IPS-18a (cell line): ENCODE data around the gene ESM1.

Experiments used
- H3K27ac ChIP-seq: one replicate; pipeline ENCODE4 v1.5.1; 2013; ENCODE audit warnings: low read length
- H3K27me3 ChIP-seq: one replicate; pipeline ENCODE4 v1.6.1; 2013; ENCODE audit warnings: mild to moderate bottlenecking, low read length; ENCODE audit not compliant: control insufficient read depth, insufficient read depth
- H3K36me3 ChIP-seq: one replicate; pipeline ENCODE4 v1.6.1; 2013; ENCODE audit warnings: low read depth, low read length; ENCODE audit not compliant: control insufficient read depth
- H3K4me1 ChIP-seq: one replicate; pipeline ENCODE4 v1.6.1; 2013; ENCODE audit warnings: low read depth, low read length; ENCODE audit not compliant: control insufficient read depth
- H3K4me3 ChIP-seq: one replicate; pipeline ENCODE4 v1.5.1; 2013; ENCODE audit warnings: low read length
- H3K9ac ChIP-seq: one replicate; pipeline ENCODE4 v1.6.1; 2013; ENCODE audit warnings: mild to moderate bottlenecking, low read length, moderate library complexity
- H3K9me3 ChIP-seq: one replicate; pipeline ENCODE4 v1.6.1; 2013; ENCODE audit warnings: low read depth, low read length; ENCODE audit not compliant: control insufficient read depth

The ESM1 gene

DNA sequence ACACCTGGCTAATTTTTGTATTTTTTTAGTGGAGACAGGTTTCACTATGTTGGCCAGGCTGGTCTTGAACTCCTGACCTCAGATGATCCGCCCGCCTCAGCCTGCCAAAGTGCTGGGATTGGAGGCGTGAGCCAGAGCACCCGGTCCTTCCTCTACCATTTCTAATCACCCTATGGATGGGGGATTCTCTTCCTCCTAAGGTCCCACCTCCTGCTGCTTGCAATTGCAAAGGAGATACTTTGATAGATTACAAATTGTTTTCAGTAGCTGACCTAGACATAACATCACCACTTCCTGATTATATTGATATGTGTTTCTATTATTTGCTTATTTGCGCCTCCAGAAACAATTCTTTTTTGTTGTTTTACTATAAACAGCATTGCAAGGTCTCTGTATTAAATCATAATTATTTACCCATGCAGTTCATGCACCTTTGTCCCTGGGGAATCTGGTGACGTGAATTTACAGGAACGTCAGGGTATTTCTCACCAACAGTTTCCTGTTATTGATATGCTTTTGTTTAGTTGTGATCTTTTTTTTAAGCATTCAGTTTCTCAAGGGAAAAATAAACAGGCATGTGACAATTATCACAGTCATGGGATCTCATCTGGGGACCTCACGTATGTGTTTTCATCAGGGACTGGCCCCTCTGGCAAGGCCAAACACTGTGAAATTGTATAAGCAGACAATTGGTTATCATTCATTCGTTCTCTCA is 43.2 kb downstream of the ESM1 start:
- Histone ChIP-seq H3K27ac (no peak overlapping the region), H3K4me3 (no peak overlapping the region), H3K9ac (no peak overlapping the region), H3K4me1 (peaks cover 4% of the 10 kb centered on the region), H3K27me3 (no peaks in the 10 kb centered on the region), H3K9me3 (no peaks in the 10 kb centered on the region), H3K36me3 (no peaks in the 10 kb centered on the region)

DNA sequence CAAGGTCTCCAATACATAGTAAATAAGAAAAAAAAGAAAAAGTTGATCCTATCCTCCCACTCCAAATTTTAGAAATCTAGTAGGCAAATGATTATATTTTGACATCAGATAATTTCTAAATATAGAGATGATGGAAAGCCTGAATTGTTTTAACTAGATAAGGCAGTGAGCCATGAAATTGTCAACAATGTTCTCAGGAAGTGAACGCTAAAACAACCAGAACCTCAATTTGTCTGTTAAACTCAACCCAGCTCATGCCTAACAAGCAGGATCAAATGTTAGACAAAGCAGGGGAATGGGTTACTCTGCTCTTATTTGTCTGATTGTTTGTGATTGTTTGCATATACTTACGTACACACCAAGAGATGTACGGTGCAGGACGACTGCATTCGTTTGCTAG is 49.2 kb downstream of the ESM1 start:
- no peak overlapping the region for H3K4me3 ChIP-seq
- no peaks in the 10 kb centered on the region for H3K36me3 ChIP-seq
- peaks cover 3% of the 10 kb centered on the region for H3K4me1 ChIP-seq
- no peak overlapping the region for H3K27ac ChIP-seq
- no peaks in the 10 kb centered on the region for H3K9me3 ChIP-seq
- H3K9ac ChIP-seq: no peak overlapping the region
- no peaks in the 10 kb centered on the region for H3K27me3 ChIP-seq

DNA sequence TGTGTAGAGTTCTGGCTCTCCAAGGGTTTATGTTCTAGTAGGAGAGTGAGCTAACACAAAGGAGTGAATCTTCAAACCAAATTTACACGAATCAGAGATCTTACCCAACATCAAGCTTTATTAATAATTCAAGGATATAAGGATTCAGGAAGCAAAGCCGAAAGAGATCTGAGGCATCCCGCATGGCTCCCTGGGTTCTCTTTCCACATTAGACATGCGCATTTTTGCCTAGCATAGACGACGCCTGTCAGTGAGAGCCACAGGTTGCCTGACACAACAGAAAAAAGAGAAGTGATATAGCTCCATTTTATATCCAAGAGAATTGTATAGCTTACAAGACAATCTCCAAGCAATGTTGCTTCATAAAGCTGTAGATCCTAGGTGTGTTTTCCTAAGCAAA is 52.6 kb downstream of the ESM1 start:
- no peaks in the 10 kb centered on the region for H3K27me3 ChIP-seq
- no peak overlapping the region for H3K27ac ChIP-seq
- H3K4me1 ChIP-seq: no peaks in the 10 kb centered on the region
- H3K36me3 ChIP-seq: no peaks in the 10 kb centered on the region
- H3K9ac ChIP-seq: no peak overlapping the region
- no peaks in the 10 kb centered on the region for H3K9me3 ChIP-seq
- H3K4me3 ChIP-seq: no peak overlapping the region

DNA sequence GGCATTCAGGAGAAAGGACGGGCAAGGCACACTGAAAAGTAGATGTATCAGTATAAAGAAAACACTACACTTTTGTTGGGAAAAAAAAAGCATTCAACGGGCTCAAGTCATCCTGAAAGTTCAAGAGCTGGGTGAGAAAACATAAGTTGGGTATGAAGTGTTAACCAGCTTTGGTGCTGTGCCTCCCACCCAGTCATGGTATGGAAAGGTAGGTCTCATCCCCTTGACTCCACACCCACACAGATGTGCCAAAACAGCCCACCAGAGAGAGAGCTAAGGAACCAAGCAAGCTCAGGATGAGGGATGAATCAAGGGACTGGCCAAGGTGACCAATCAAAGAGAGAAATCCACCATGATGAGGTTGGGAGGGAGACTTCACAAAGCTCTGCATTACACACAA is 54.7 kb downstream of the ESM1 start:
- no peaks in the 10 kb centered on the region for H3K4me1 ChIP-seq
- no peaks in the 10 kb centered on the region for H3K27me3 ChIP-seq
- peaks cover 2% of the 10 kb centered on the region for H3K9me3 ChIP-seq
- no peak overlapping the region for H3K9ac ChIP-seq
- no peak overlapping the region for H3K27ac ChIP-seq
- no peak overlapping the region for H3K4me3 ChIP-seq
- no peaks in the 10 kb centered on the region for H3K36me3 ChIP-seq
